GM23338 (cell line): ENCODE measurements around the gene PDE3A.

Experiments used
- CTCF ChIP-seq, 2 experiments: fragments of 200-600 bp in 1 of 2; sonication (generic) in 1 of 2; conservative IDR thresholded peaks; 2 replicates each; pipeline versions ENCODE4 v1.5.1 to v1.6.1; 2016 to 2017; ENCODE audit warnings: antibody characterized with exemption in 2 of 2, low read depth in 2 of 2, mild to moderate bottlenecking in 2 of 2, moderate library complexity in 1 of 2
- EZH2 ChIP-seq: fragments of 200-600 bp; sonication (generic); IDR thresholded peaks from one replicate; pipeline ENCODE4 v1.8.0; 2017; ENCODE audit warnings: antibody characterized with exemption, mild to moderate bottlenecking, low read depth; ENCODE audit not compliant: unreplicated experiment
- JUNB ChIP-seq: IDR thresholded peaks from one replicate; pipeline ENCODE4 v1.6.1; 2016; ENCODE audit warnings: antibody characterized with exemption; ENCODE audit not compliant: unreplicated experiment
- NANOG ChIP-seq: IDR thresholded peaks from 2 replicates; pipeline ENCODE4 v1.6.1; 2016; ENCODE audit warnings: antibody characterized with exemption, borderline replicate concordance
- POLR2AphosphoS5 ChIP-seq: IDR thresholded peaks from 2 replicates; pipeline ENCODE4 v1.6.1; 2016; ENCODE audit warnings: antibody characterized with exemption, low read depth
- REST ChIP-seq: IDR thresholded peaks from one replicate; pipeline ENCODE4 v1.6.1; 2018; ENCODE audit warnings: antibody characterized with exemption; ENCODE audit not compliant: unreplicated experiment
- ZNF331 ChIP-seq: fragments of 250-450 bp; sonication (Bioruptor Pico); IDR thresholded peaks from 2 replicates; pipeline ENCODE4 v1.5.0; 2020; ENCODE audit warnings: low read depth, mild to moderate bottlenecking, moderate library complexity

GRCh38 chr12:20445687-20446086 is 77.3 kb downstream of the PDE3A start:
- no peak for TF ChIP-seq POLR2AphosphoS5
- TF ChIP-seq CTCF (conservative IDR thresholded peaks at IDR 0.05; ENCODE audit: low read depth in 2 of 2): no peak
- no peak for TF ChIP-seq REST
- TF ChIP-seq ZNF331 (CRISPR knock-in tag): no peak
- TF ChIP-seq NANOG: no peak
- no peak for TF ChIP-seq EZH2
- TF ChIP-seq JUNB: no peak
